OCI-LY3 (cell line): ENCODE results near the gene NHLRC4.

Experiments
- H2AFZ ChIP-seq: fragments of 200-600, 300-600 bp; shearing (Covaris generic); 2 replicates; pipeline ENCODE4 v1.6.0; 2014; ENCODE audit warnings: antibody characterized with exemption, low read depth, low read length
- H3K27ac ChIP-seq: fragments of 200-600, 300-600 bp; sonication (generic); 2 replicates; pipeline ENCODE4 v1.5.1; 2014; ENCODE audit warnings: mild to moderate bottlenecking, low read length, moderate library complexity, mixed read lengths
- H3K27me3 ChIP-seq: fragments of 200-600, 300-600 bp; sonication (generic); 2 replicates; pipeline ENCODE4 v1.6.1; 2014; ENCODE audit warnings: low read depth, low read length, mixed read lengths
- H3K36me3 ChIP-seq: fragments of 200-600, 300-600 bp; sonication (generic); replicated peaks from 2 replicates; pipeline ENCODE3; 2014; ENCODE audit warnings: low read depth, low read length, mixed read lengths
- H3K4me1 ChIP-seq: fragments of 300-600, 200-600 bp; sonication (generic); 2 replicates; pipeline ENCODE4 v1.6.1; 2014; ENCODE audit warnings: low read length, mixed read lengths
- H3K4me2 ChIP-seq: fragments of 200-600, 300-600 bp; sonication (generic); 2 replicates; pipeline ENCODE4 v1.6.1; 2014; ENCODE audit warnings: low read length, mixed read lengths
- H3K4me3 ChIP-seq: fragments of 300-600, 200-600 bp; sonication (generic); 2 replicates; pipeline ENCODE4 v1.5.1; 2014; ENCODE audit warnings: antibody characterized with exemption, mild to moderate bottlenecking, low read length, moderate library complexity
- H3K79me2 ChIP-seq: fragments of 300-600, 200-600 bp; shearing (Covaris generic); 2 replicates; pipeline ENCODE4 v1.6.1; 2014; ENCODE audit warnings: mild to moderate bottlenecking, low read length, mixed read lengths
- H3K9ac ChIP-seq: fragments of 300-600, 200-600 bp; shearing (Covaris generic); 2 replicates; pipeline ENCODE4 v1.6.0; 2014; ENCODE audit warnings: mild to moderate bottlenecking, low read length, moderate library complexity
- H3K9me3 ChIP-seq: fragments of 200-600, 300-600 bp; shearing (Covaris generic); 2 replicates; pipeline ENCODE4 v1.6.1; 2014; ENCODE audit warnings: low read length, mixed read lengths; ENCODE audit not compliant: insufficient read depth
- H4K20me1 ChIP-seq: fragments of 200-600, 300-600 bp; sonication (generic); 2 replicates; pipeline ENCODE4 v1.6.1; 2016; ENCODE audit warnings: low read length, mixed read lengths; ENCODE audit not compliant: insufficient read depth
- EZH2phosphoT487 ChIP-seq: fragments of 200-600 bp; shearing (Covaris generic); IDR thresholded peaks from 2 replicates; pipeline ENCODE4 v1.6.1; 2018; ENCODE audit warnings: antibody characterized with exemption, mixed run types, low read depth
- TF ChIP-seq, protein P1 (sequence below): fragments of 200-600, 300-600 bp; sonication (generic); IDR thresholded peaks from 2 replicates; pipeline ENCODE4 v1.5.1; 2014; ENCODE audit warnings: antibody characterized with exemption, low read length, low read depth

Gene NHLRC4

DNA sequence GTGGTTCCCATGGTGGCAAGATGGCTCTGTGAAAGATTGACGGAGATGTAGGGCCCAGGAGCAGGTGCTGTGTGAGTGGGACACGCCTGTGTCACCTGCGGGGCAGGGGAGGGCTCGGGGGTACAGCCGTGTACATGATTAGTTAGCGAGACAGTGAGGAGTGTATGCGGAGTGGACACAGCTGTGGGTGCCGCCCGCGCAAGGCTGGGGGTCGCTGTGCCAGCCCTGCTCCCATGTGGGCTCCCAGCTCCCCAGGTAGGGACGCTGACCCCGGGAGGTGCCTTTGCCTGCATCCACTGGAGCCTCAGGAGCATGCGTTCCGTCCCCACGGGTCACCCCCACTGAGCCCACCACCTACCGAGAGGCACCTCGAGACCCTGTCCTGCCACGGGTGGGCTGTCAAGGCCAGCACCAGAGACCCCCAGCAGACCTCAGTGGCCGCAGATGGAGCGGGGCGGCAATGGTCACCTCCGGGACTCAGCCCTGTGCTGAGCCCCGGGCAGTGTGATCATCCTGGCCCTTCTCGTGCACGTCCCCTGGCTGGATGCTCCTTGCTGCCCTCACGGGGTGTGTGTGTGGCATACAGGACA is 31.9 kb upstream of the NHLRC4 start:
- TF ChIP-seq, protein P1, sequence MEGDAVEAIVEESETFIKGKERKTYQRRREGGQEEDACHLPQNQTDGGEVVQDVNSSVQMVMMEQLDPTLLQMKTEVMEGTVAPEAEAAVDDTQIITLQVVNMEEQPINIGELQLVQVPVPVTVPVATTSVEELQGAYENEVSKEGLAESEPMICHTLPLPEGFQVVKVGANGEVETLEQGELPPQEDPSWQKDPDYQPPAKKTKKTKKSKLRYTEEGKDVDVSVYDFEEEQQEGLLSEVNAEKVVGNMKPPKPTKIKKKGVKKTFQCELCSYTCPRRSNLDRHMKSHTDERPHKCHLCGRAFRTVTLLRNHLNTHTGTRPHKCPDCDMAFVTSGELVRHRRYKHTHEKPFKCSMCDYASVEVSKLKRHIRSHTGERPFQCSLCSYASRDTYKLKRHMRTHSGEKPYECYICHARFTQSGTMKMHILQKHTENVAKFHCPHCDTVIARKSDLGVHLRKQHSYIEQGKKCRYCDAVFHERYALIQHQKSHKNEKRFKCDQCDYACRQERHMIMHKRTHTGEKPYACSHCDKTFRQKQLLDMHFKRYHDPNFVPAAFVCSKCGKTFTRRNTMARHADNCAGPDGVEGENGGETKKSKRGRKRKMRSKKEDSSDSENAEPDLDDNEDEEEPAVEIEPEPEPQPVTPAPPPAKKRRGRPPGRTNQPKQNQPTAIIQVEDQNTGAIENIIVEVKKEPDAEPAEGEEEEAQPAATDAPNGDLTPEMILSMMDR: no peak
- TF ChIP-seq EZH2phosphoT487: no peak
- no peak overlapping the region for H3K4me2 ChIP-seq
- H3K79me2 ChIP-seq: peaks cover 100% of the 10 kb centered on the region
- H3K36me3 ChIP-seq: peaks cover 2% of the 10 kb centered on the region
- no peak overlapping the region for H3K4me3 ChIP-seq
- no peaks in the 10 kb centered on the region for H3K27me3 ChIP-seq
- H4K20me1 ChIP-seq: peaks cover 39% of the 10 kb centered on the region
- H3K4me1 ChIP-seq: no peaks in the 10 kb centered on the region
- H3K9ac ChIP-seq: no peak overlapping the region
- no peak overlapping the region for H3K27ac ChIP-seq
- no peak overlapping the region for H2AFZ ChIP-seq
- no peaks in the 10 kb centered on the region for H3K9me3 ChIP-seq

DNA sequence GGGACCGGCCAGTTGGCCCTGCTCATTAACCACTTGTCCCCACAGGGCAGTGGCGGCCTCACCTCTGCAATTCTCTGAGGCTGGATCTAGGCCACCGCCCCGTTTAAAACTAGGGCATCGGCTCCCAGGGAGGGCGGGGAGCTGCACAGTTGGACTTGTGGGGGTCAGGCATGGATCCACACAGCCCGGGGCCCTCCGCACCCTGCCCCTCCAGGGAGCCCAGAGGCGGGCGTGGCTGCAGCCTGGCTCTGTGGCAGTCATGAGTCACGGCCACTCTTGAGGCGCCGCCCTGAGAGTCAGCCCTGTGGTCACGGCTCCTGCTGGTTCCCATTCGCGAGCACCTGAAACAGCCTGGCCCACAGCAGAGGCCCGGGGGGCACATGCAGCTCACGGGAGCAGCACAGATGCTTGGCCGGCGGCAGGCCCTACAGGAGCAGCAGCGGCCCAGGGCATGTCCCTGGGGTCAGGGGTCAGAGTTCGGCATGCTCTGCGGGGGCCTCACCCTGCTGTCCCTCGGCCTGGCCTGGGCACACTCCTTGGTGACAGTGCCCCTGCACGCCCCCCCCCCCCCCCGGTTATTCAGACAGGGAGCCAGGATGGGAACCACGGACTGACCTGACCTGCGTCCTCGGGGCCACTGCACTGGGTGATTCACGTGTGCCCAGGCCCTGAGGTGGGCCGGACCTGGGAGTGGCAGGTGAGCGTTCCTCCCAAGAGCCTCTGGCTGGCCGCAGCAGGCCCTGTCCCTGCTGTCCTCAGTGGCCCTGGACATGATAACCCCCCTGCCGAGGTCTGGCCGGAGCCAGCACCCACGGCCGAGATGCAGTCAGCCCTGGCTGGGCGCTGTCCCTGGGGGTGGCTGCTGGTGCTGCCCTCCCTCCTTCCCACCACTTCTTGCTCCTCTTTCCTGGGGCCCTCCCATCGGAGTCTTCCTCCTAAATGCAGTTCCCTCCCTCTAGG is 31.1 kb upstream of the NHLRC4 start:
- H3K27ac ChIP-seq: no peak overlapping the region
- H3K9ac ChIP-seq: no peak overlapping the region
- peaks cover 32% of the 10 kb centered on the region for H4K20me1 ChIP-seq
- no peaks in the 10 kb centered on the region for H3K4me1 ChIP-seq
- peaks cover 3% of the 10 kb centered on the region for H3K36me3 ChIP-seq
- H3K4me2 ChIP-seq: no peak overlapping the region
- no peaks in the 10 kb centered on the region for H3K27me3 ChIP-seq
- H3K9me3 ChIP-seq: no peaks in the 10 kb centered on the region
- H3K4me3 ChIP-seq: no peak overlapping the region
- H3K79me2 ChIP-seq: peaks cover 100% of the 10 kb centered on the region
- TF ChIP-seq EZH2phosphoT487: no peak
- TF ChIP-seq, protein P1: no peak
- no peak overlapping the region for H2AFZ ChIP-seq

DNA sequence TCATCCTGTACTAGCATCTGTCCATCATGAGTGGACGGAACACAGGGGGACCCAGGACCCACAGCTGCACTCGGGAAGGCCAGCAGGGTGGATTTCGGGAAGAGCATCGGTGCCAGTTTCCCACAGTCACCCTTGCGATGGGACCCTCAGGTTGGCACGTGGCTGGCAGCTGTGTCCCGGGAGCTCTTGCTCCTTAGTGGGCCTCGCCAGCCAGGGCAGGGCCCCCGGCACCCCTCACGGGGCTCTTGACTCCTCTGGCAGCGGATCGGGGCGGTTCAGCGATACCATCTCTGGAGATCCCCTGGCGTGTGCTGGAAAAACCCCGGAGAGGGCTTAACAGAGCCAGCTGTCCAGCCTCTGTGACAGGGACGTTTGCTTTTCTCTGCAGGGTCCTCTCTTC is 30.1 kb upstream of the NHLRC4 start:
- H3K4me1 ChIP-seq: no peaks in the 10 kb centered on the region
- H3K27me3 ChIP-seq: no peaks in the 10 kb centered on the region
- H3K4me3 ChIP-seq: no peak overlapping the region
- H4K20me1 ChIP-seq: peaks cover 30% of the 10 kb centered on the region
- peaks cover 7% of the 10 kb centered on the region for H3K36me3 ChIP-seq
- no peak overlapping the region for H3K9ac ChIP-seq
- no peak overlapping the region for H2AFZ ChIP-seq
- no peak overlapping the region for H3K4me2 ChIP-seq
- H3K27ac ChIP-seq: no peak overlapping the region
- TF ChIP-seq, protein P1: no peak
- no peak for TF ChIP-seq EZH2phosphoT487
- H3K9me3 ChIP-seq: no peaks in the 10 kb centered on the region
- H3K79me2 ChIP-seq: peaks cover 100% of the 10 kb centered on the region
